GM12874 (cell line): ENCODE results near the gene PHACTR3.

ENCODE experiments used
- TF ChIP-seq, protein P1 (sequence below): IDR thresholded peaks from 2 replicates; pipeline ENCODE4 v1.5.1; 2011; ENCODE audit warnings: low read depth, mild to moderate bottlenecking, control low read depth, low read length, moderate library complexity; ENCODE audit not compliant: insufficient read depth

Gene PHACTR3

DNA sequence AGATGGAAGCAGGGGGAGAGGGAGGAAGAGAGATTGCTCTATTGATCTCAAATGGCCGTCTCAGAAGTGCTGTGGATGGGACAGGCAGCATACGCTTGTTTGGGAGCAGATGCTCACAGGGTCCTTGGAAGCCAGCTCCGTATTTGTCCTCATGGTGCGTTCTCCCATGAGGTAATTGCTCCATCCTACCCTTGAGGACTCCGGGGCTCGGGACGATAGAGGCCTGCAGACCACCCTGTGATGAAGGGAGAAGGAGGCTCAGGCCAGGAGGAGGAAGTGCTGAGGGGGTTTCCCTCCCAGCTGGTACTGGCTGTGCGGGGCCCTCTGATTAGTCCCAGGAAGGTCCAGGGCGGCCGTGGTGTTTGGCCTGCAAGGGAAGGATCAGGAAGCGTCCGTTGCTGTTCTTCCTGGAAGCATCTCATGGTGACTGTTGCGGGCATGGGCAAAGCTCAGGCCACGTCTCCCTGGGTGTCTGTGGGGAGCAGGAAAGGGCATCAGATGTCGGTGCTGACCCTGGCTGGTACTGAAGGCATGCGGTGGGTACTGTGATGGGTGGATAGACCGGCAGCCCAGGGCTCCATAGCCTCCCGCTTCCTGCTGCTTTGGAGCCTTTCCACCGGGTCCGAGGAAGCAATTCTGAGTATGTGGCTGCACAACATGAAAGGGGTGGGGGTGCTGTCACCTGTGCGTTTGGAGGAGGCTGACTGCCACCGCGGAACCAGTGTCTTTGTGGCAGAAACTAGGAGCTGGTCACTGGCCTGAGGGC lies 170.8 kb downstream of the PHACTR3 start:
- TF ChIP-seq, protein P1, sequence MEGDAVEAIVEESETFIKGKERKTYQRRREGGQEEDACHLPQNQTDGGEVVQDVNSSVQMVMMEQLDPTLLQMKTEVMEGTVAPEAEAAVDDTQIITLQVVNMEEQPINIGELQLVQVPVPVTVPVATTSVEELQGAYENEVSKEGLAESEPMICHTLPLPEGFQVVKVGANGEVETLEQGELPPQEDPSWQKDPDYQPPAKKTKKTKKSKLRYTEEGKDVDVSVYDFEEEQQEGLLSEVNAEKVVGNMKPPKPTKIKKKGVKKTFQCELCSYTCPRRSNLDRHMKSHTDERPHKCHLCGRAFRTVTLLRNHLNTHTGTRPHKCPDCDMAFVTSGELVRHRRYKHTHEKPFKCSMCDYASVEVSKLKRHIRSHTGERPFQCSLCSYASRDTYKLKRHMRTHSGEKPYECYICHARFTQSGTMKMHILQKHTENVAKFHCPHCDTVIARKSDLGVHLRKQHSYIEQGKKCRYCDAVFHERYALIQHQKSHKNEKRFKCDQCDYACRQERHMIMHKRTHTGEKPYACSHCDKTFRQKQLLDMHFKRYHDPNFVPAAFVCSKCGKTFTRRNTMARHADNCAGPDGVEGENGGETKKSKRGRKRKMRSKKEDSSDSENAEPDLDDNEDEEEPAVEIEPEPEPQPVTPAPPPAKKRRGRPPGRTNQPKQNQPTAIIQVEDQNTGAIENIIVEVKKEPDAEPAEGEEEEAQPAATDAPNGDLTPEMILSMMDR, result no peak

DNA sequence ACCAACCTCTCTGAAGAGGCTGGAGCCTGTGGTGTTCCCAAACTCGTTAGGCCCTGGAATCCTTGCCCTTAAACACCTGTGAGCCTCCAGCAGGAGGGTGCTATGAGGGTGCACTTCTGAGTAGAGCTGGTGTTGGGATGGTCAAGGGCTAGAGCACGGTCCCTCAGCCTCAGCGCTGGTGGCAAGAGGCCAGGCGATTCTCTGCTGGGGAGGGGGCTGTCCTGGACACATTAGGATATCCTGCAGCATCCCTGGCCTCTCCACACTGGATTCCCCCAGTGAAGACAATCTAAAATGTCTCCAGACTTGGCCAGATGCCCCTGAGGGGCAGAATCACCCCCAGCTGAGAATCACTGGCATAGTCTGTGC lies 171.3 kb downstream of the PHACTR3 start:
- TF ChIP-seq, protein P1, result no peak

DNA sequence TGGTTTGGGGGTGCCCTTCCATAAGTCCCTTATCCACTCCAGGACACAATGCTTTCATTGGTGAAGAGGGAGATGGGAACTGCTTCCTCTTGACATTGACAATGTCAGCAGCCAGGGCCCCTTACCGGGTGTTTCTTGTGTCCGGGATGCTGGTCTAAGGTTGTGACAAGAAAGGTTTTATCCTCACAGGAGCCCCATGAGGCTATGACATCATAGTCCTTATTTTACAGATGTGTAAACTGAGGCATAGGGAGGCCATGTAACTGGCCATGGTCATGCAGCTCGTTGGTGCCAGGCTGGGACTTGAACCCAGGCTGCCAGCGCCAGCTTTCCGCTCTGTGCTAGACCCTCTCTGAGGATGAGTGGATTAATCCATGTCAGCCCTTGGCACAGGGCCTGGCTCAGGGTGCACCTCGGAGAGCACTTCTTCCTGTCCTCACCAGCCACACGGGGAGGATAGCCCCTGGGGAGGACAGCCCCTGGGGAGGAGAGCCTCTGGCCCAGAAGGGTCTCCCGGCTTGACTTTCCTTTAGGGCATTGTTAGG lies 171.8 kb downstream of the PHACTR3 start:
- TF ChIP-seq, protein P1, result no peak

DNA sequence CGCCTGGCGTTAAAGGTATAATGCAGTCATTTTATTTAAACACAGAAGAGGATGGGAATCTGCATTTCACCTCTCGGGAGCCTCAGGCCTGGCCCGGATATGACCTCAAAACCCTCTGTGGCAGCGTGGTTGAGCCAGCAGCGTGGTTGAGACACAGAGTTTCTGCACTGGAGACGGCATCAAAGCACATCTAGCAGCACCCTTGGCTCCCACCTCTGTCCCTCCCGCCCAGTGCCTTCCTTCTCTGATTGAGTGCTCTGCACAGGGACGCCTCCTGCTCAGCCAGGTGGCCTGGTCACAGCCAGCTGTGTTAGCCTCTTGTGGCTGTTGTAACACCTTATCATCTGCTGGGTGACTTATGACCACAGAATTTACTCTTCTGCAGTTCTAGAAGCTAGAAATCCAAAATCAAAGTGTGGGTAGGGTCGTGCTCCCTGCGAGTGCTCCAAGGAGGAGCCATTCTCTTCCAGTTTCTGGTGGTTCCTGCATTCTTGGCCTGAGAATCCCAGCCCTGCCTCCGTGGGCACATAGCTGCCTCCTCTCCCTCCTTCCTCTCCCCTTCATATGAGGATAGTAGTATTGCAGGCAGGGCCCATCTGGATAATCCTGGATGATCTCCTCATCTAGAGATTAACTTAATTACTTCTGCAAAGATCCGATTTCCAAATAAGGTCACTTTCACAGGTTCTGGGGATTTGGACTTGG lies 172.4 kb downstream of the PHACTR3 start:
- TF ChIP-seq, protein P1, result no peak

DNA sequence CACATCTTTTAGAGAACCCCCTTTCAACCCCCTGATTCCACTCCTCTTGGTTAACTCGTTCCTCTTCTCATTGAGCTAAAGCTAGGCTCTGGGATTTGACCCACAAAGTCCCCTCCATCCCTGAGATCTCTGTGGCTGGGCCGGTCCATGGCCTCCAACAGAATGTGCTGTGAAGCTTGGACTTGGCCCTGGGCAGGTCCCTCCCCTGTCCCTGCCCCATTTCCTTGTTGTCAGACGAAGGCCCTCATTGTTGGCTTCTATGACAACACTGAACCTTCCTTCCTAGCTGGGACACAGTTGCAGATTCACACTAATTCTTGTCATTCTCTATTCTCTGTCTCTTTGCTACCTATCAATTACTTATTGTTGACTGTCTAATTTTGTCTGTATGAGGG lies 173.0 kb downstream of the PHACTR3 start:
- TF ChIP-seq, protein P1, result no peak

DNA sequence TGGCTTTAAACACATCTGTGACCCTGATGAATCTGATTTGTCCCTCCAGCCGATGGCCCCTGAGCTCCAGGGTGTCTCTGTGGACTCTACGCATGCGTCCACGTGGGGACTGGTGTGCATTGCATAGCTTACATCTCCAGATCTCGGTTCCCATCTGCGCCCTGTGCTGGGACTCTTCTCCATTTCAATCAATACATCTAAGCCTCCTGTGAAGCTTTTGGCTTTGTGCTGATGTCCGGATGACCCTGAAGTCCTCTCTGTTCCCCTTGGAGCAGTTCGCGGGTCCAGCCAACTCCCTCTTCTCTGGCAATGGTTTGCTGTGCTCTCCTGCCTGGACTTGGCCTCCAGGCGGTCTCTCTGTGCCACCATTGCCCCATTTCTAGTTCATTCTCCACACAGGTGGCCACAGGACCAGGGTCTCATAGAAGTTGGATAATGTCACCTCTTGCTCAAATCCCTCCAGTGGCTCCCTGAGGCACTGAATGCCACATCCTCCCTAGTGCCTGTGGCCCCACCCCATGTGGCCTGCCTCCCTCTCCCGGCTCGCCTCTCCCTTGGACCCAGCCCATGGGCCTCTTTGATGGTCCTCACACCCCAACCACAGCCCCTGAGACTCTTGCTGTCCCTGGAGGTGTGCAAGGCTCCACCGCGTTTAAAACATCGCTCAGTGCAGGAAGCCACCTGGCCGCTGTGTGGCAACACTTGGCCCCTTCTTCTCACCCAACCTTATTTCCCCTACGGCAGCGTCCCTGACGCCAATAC lies 173.7 kb downstream of the PHACTR3 start:
- TF ChIP-seq, protein P1, result no peak
